Activated gamma-delta T cell (primary cell): ENCODE data around the gene PCGF6.

ENCODE experiments used
- DNase-seq: peaks from one replicate; lab custom pipeline; 2025; lab: John Stamatoyannopoulos, UW

PCGF6 gene

GRCh38 chr10:103256613-103257012 lies 94.3 kb downstream of the PCGF6 start:
- DNase-seq: no peak

GRCh38 chr10:103254538-103255325 lies 96.2 kb downstream of the PCGF6 start:
- DNase-seq: no peak

- DNase-seq: no peak
Observed at GRCh38 chr10:103254113-103254512, 96.8 kb downstream of the PCGF6 start.
